HG02759 (cell line): ENCODE measurements around the gene WBP2NL.

Experiments used
- ATAC-seq: cut with Tn5 transposase; IDR thresholded peaks from one replicate; pipeline ENCODE4 v1.9.1; 2021; ENCODE audit warnings: mild to moderate bottlenecking, moderate library complexity; ENCODE audit not compliant: unreplicated experiment

Gene WBP2NL

DNA sequence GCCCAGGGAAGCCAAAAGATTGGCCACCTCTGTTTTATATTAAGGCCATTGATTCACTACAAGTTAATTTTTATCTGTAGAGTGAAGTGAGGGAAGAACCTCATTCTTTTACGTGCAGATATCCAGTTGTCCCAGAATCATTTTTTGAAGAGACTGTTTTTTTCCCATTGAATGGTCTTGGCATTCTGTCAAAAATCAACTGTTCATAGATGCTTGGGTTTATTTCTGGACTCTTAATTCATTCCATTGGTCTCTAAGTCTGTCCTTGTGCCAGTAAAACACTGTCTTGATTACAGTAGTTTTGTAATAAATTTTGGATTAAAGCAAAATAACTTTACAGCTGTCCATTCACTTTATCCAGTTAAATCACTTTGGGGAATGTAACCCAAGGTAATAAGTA is 26.8 kb downstream of the WBP2NL start:
- no peak for ATAC-seq

DNA sequence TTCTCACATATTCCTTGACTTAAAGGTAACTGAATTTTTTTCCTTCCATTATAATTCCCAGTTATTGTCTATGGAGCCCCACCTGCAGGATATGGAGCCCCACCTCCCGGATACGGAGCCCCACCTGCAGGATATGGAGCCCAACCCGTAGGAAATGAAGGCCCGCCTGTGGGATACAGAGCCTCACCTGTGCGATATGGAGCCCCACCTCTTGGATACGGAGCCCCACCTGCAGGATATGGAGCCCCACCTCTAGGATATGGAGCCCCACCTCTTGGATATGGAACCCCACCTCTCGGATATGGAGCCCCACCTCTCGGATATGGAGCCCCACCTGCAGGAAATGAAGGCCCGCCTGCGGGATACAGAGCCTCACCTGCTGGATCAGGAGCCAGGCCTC is 28.1 kb downstream of the WBP2NL start:
- no peak for ATAC-seq

DNA sequence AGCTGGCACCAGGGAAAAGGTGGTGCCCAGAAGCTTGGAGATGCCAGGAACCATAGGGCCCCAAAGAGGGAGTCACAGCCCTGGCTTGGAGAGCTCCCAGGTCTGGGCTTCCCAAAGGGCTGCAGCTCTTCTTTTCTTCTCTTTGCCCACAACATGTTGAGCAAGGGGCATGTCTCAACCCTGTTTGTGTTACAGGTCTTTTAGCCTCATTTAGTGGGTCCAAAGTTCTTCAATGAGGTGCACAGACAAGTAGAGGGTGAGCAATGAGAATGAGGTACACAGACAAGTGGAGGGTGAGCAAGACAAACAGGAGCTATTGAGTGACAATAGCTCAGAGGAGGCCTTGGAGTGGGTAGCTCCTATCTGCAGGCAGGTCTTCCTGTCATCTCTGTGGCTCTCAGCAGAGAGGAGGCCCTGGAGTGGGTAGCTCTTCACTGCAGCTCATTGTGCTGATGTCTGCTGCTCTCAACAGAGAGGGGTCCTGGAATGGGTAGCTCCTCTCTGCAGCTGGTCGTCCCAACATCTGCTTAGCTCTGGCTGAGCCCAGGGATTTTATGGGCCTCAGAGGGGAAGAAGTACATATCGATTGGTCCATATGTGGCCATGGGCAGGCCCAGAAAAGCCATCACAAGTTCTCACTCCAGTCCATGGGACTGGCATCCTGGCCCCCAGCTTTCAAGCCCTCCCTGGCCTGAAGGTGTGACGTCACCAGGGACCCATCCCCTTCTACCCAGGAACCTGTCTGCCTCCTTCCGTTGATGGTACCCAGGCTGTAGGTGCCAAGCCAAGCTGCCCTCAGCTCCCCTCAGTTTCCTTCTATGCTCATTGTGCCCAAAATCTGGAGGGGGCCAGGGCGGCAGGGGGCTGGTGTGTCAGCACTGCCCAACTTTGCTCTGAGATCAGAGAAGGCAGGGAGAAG is 34.9 kb downstream of the WBP2NL start:
- no peak for ATAC-seq

DNA sequence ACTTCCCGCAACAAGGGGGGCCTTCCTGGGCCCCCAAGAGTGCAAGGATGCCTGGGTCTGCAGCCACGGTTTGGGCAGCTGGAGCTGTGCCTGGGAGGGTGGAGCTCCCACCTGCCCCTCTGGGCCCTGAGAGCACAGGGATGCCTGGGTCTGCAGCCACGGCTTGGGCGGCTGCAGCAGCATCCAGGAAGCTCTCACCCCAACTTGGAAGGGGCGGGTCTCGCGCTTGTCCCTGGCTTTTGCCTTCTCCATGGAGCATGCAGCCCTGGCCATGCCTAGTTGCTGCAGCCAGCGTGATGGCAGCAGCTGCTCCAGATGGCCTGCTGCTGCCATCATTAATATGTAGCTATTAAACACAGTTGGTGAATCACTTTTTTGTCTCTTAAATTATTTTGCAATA is 36.7 kb downstream of the WBP2NL start:
- no peak for ATAC-seq

DNA sequence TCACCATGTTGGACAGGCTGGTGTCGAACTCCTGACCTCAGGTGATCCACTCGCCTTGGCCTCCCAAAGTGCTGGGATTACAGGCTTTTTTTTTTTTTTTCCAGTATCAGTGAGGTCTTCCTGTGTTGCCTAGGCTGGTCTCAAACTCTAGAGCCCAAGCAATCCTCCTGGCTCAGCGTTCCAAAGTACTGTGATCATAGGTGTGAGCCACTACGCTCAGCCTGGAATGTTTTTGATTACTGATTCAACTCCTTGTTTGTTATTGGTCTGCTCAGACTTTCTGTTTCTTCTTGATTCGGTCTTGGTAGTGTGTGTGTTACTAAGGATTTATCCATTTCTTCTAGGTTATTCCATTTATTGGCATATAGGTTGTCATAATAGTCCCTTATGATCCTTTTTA is 40.7 kb downstream of the WBP2NL start:
- ATAC-seq = no peak

DNA sequence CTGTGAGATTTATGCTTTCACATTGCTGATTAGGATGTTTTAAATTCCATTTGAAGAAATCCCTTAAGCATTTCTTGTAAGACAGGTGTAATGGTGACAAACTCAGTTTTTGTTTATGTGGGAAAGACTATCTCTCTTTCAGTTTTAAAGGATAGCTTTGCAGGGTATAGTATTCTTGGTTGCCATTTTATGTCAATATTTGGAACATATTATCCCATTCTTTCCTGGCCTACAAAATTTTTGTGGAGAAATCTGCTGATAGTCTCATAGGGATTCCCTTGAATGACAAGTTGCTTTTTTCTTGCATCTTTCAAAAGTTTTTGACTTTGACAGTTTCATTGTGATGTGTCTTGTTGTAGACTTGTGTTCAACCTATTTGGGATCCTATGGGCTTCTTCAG is 43.2 kb downstream of the WBP2NL start:
- no peak for ATAC-seq

DNA sequence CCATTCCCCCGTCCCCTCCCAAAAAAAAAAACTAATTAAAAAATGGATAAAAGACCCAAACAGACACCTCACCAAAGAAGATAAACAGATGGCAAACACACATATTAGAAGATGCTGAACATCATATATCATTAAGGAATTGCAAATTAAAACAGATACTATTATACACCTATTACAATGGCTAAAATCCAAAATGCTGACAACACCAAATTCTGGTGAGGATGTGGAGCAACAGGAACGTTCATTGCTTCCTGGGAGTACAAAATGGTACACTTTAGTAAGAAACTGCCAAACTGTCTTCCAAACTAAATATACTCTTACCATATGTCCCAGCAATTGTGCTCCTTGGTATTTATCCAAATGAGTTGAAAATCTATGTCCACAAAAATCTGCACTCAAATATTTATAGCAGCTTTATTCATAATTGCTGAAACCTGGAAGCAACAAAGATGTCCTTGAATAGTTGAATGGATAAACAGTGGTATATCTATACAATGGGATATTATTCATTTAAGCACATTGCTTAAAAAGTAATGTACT is 52.1 kb downstream of the WBP2NL start:
- ATAC-seq = no peak

DNA sequence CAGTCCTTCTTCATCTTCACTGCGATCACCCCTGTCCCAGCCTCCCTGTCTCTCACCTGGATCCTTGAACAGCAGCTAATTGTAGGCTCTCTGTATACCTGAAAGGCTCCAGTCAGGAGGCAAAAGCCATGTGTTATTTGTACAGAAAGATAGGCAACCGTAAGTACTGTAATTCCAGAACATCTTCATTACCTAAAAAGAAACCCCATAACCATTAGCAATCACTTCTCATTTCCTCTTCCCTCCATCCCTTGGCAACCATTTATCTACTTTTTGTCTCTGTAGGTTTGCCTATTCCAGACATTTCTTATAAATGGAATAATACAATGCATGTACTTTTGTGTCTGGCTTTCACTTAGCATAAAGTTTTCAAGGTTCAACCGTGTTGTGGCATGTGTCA is 54.2 kb downstream of the WBP2NL start:
- no peak for ATAC-seq

DNA sequence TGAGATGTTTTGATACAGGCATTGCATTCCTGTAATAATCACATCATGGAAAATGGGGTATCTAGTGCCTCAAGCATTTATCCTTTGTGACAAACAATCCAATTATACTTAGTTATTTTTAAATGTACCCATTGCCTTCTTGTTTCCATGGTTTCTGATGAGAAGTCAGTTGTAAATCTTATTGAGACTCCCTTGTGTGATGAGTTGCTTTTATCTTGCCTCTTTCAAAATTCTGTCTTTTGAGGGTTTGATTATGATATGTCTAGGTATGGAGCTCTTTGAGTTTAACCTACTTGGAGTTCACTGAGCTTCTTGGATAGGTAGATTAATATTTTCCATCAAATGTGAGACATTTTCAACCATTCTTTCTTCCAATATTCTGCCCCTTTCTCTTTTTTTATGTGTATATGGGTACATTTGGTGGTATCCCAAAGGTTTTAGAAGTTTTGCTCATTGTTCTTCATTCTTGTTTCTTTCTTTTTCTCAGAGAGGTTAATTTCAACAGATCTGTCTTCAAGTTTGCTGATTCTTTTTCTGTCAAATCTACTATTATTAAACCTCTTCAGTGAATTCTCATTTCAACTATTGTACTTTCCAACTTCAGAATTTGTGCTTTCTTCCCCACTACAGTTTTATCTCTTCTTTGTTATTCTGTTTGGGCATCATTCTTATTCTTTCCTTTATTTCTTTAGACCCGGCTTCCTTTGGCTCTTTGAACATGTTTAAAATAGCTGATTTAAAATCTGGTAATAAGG is 58.3 kb downstream of the WBP2NL start:
- no peak for ATAC-seq

DNA sequence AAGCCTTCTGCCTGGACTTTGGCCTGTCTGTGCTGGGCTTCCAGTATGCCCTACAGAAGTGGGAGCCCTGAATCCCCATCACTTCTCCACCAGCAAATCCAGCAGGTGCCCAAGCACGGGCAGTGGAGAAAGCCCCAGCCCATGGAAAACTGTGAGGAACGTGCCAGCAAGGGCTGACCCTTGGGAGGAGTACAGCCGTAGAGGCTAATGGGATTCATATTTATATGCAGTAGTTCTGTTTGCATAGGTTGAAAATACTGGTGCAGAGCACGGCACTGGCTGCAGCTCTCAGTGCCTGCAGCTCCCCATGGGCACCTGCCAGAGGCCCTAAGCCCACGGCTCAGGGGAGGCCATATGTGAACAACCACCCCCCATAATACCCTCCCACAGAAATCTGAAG is 61.9 kb downstream of the WBP2NL start:
- no peak for ATAC-seq

DNA sequence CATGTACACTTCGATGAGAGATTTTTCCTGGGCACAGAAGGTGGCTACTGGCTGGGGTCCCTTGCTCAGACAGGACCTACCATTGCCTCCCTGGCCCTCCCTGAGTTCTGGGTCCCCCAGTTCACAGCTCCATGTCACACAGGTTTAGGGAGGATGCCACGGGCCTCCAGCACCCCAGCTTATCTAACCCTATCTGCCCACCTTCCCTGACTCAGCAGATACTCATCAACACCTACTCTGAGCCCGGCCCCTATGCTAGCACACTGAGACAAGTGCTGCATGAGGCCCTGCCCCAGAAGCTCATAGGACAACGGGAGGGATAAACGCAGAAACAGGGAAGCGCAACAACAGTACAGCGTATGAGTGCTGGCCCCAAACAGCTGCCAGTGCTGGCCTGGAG is 62.5 kb downstream of the WBP2NL start:
- ATAC-seq = no peak

DNA sequence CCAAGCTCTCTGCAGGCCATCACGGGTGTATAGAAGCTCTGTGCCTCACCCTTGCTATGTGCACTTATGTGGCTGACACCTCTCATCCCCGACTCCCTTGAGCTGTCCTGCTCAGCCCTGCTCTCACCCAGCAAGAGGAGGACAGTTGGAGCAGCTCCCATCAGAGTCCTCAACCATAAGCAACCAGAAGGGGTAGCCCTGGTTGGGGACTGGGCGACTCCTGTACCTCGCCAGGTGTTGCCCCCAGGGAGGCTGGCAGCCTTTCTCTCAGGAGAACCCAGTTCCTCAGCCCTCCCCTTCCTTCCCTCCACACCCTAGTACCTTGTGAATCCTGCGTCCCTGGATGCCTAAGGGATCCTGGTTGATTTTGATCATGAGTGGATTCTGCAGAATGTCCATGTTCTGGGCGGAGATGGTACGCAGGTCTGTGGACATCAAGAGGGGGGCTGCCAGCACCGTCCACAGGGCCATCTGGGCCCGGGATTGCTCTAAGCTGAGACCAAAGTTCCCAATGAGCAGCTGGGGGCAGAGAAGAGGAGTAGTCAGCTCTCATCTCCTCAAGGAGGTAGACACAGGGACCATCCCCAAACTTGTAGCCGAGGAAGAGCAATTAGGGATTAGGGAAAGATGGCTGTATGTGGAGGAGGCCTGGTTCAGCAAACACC is 64.0 kb downstream of the WBP2NL start:
- ATAC-seq = no peak

DNA sequence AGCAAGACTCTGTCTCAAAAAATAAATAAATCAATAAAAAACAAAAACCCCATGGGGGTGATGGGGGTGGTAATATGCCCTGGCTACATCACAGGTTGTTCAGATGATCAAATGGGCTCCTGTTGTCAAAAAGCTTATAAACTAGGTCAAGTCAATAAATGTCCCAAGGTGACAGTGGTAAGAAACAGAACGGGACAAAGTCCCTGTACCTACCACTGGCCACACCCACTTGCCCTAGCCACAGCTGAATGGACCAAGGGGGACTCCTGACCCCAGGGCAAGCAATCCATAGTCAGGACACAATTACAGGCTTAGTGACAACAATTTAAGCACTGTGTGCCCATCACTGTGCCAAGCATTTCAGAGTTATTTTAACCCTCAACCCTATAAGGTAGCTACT is 66.0 kb downstream of the WBP2NL start:
- ATAC-seq = no peak

DNA sequence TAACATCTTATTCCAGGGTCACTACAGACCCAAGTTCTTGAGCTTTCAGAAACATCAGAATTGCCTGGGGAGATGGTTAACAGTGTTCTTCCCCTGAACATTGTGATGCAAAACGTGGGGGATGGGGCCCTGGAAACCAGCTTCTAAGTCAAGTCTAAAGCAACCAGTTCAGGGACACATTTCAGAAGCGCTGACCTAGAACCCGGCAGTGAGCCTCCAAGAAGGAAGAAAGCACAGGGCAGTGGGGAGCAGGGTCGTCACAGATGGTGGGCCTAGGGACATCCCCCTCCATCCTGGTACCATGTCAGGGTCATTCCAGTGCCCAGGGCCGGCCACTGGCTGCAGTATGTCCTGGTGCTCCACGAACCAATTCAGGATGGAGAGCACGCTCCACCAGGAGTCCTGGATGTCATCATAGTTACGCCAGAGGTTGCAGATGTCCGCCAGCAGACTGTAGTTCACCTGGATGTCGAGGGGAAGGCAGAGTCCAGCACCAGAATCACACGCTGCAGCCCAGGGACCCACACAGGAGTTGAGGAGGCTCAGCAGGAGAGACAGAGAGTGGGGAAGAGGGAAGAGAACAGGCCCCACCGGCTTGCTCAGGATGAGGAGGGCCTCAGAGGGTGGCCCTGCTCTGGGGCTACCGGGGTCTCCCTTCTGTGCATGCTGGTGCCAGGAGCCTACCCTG is 67.0 kb downstream of the WBP2NL start:
- no peak for ATAC-seq

DNA sequence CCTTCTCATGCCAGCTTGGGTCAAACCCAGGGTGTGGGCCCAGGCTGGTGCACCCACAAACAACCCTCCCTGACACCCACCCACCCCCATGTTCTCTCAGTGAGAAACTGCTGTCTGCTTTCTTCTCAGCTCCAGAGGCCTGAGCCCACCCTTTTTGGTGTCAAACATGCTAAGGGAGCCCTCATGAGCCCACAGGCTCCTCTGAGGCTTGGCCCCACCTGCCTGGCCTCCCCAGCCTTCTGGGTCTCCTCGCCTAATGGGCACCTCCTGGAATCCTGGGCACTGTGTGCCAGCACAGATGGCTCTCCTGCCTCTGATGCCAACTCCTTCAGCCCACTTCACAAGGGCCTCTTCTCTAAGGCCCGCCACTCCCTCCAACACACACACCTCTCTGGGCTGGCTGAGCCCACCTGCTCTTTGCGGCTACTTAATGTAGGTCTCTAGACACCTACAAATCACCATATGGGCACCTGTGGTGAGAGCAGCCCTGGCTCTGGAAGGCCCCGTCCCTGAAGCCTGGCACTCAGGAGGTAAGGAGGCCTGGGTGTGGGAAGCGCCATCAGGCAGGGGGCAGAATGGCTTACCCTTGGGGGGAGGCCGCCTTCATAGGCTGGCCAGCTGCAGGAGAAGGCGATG is 67.7 kb downstream of the WBP2NL start:
- no peak for ATAC-seq

DNA sequence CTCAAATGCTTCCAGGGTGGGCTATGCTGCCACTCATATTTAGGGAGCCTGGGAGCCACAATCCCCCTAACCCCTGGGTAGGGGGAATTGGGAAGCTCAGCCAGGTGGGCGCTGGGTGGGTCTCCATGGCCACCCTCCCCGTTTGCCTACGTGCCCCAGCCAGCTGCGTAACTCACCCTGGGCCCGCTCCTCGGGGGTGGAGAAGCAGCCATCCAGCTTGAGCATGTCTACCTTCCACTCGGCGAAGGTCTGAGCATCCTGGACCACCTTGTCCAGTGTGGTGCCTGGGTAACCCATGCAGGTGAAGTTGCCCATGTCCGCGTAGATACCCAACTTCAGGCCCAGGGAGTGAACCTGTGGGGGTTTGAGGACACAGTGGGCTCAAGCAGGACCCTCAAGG is 68.3 kb downstream of the WBP2NL start:
- no peak for ATAC-seq

DNA sequence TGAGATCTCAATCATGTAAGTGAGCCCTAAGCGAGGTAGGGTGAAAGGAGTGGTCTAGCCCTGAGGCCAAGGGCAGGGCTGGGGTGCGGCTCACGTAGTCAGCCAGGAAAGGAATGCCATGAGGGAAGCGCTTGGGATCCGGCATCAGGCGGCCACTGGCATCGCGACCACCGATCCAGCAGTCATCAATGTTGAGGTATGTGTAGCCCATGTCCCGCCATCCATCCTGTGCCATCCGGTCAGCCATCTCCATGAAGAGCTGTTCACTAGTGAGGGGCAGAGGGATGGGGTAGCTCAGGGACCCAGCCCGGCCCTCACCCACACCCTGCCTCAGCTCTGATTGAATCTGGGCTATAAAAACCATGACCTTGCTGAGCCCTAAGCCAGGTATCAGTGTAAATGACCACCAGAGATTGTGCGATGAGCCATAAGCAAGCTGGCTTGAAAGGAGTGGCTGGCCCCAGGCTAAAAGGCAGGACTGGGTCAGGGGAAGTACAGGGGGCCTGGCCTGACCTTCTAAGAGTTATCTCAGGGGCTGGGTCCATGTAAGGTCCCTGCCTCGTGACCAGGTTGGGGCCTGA is 69.2 kb downstream of the WBP2NL start:
- no peak for ATAC-seq

DNA sequence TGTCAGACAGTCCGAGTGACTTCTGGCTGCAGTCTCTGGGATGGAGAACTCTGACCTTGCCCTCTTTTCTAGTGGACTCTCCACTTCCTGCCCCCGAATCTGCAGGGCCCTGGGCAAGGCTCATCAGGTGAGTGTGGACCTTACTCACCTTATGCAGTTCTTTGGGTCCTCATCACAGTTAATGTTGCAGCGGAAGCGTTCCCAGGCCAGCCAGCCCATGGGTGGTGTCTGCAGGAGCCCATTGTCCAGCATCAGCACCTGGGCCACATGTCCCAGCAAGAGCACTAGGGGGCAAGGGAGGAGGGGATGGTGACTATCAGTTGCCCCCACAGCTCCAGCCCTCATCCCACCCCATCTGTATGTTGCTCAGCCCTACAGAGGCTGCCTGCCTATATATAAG is 69.7 kb downstream of the WBP2NL start:
- ATAC-seq = no peak

DNA sequence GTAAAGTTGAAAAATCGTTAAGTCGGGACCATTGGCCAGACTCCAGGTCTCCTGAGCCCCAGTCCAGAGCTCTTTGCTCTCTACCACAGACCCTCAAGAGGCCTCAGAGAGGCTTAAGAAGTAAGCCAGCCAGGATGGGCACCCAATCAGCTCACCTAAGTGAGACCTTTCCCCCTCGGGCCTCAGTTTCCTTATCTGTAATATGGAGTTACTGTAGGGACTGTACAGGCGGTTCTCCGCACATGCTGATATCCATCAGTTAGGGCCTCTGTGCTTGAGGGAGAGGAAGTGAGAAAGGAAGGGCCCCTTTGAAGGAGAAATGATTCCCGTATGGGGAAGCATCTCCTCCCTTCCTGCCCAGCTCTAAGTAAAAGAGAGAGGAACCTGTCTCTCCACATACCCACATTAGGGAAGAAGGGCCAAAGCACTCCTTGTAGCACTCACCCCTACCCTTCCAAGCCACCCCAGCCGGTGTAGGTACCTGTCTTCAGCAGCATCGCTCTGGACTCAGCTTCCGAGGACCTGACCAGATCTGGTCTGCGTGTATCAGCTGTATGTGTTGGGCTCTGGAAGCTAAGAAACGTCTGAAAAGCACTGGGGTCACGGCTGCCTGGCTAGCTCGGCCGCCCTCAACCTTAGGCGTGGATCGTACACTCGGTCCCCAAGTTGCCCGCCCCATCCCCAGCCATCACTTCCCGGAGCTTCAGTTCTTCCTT is 71.4 kb downstream of the WBP2NL start:
- peak; percentile 10 for ATAC-seq
